ENCODE data around the gene ATP6V0A4.
"Not testable (repeated sequence)": the region's sequence is repeated elsewhere in the genome, so short reads cannot be mapped to it uniquely, and the experiment has no call there.

DNA sequence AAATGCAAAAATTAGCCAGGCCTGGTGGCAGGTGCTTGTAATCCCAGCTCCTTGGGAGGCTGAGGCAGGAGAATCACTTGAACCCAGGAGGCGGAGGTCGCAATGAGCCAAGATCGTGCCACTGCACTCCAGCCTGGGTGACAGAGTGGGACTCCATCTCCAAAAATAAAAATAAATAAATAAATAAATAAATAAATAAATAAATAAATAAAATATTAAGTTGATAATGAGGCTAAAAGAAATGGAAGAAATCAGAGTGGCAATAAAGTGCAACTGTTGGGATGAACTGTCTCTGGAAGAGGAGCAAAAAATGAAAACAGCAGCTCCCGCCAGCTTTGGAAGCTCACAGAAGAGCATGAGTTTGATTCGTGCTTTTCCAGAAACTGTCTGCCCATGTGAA, 66.3 kb downstream of the ATP6V0A4 start:
- TF ChIP-seq, protein P1, sequence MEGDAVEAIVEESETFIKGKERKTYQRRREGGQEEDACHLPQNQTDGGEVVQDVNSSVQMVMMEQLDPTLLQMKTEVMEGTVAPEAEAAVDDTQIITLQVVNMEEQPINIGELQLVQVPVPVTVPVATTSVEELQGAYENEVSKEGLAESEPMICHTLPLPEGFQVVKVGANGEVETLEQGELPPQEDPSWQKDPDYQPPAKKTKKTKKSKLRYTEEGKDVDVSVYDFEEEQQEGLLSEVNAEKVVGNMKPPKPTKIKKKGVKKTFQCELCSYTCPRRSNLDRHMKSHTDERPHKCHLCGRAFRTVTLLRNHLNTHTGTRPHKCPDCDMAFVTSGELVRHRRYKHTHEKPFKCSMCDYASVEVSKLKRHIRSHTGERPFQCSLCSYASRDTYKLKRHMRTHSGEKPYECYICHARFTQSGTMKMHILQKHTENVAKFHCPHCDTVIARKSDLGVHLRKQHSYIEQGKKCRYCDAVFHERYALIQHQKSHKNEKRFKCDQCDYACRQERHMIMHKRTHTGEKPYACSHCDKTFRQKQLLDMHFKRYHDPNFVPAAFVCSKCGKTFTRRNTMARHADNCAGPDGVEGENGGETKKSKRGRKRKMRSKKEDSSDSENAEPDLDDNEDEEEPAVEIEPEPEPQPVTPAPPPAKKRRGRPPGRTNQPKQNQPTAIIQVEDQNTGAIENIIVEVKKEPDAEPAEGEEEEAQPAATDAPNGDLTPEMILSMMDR (IDR thresholded peaks at IDR 0.05) = not testable (repeated sequence)
- TF ChIP-seq ZFX (IDR thresholded peaks at IDR 0.05; ENCODE audit: borderline replicate concordance) = not testable (repeated sequence)

Measured in 22Rv1 (cell line).